ENCODE results near the gene ATP2B2. TPM values are rescaled to one million over a fixed set of nuclear protein-coding genes. Genes with fewer than 3 reads are reported as not detected.

Gene ATP2B2
- total RNA-seq, 1 experiment from 2014 or later = 0.03 TPM

- DNase-seq (ENCODE audit: low read depth) = no peak
Observed at GRCh38 chr3:10349801-10350200, 155.6 kb downstream of the ATP2B2 start.

- no peak for DNase-seq (ENCODE audit: low read depth)
Observed at GRCh38 chr3:10348404-10348721, 157.0 kb downstream of the ATP2B2 start.

- DNase-seq (ENCODE audit: low read depth) = no peak
Observed at GRCh38 chr3:10347648-10348403, 157.6 kb downstream of the ATP2B2 start.

GRCh38 chr3:10345911-10346310 is 159.5 kb downstream of the ATP2B2 start:
- DNase-seq (ENCODE audit: low read depth) = no peak

GRCh38 chr3:10344944-10345575 is 160.3 kb downstream of the ATP2B2 start:
- DNase-seq (ENCODE audit: low read depth) = no peak

- no peak for DNase-seq (ENCODE audit: low read depth)
Observed at GRCh38 chr3:10344147-10344943, 161.0 kb downstream of the ATP2B2 start.

GRCh38 chr3:10343526-10343925 is 161.9 kb downstream of the ATP2B2 start:
- DNase-seq (ENCODE audit: low read depth) = no peak

- DNase-seq (ENCODE audit: low read depth) = no peak
Observed at GRCh38 chr3:10342781-10343180, 162.6 kb downstream of the ATP2B2 start.

GRCh38 chr3:10341901-10342398 is 163.4 kb downstream of the ATP2B2 start:
- no peak for DNase-seq (ENCODE audit: low read depth)

GRCh38 chr3:10340476-10340875 is 164.9 kb downstream of the ATP2B2 start:
- no peak for DNase-seq (ENCODE audit: low read depth)

- DNase-seq (ENCODE audit: low read depth) = no peak
Observed at GRCh38 chr3:10340046-10340445, 165.3 kb downstream of the ATP2B2 start.

- no peak for DNase-seq (ENCODE audit: low read depth)
Observed at GRCh38 chr3:10339376-10339955, 165.9 kb downstream of the ATP2B2 start.

- no peak for DNase-seq (ENCODE audit: low read depth)
Observed at GRCh38 chr3:10338591-10339353, 166.6 kb downstream of the ATP2B2 start.

- DNase-seq (ENCODE audit: low read depth) = no peak
Observed at GRCh38 chr3:10338164-10338470, 167.3 kb downstream of the ATP2B2 start.

- DNase-seq (ENCODE audit: low read depth) = no peak
Observed at GRCh38 chr3:10337323-10338163, 167.8 kb downstream of the ATP2B2 start.

GRCh38 chr3:10336761-10337160 is 168.6 kb downstream of the ATP2B2 start:
- no peak for DNase-seq (ENCODE audit: low read depth)

GRCh38 chr3:10335871-10336622 is 169.3 kb downstream of the ATP2B2 start:
- no peak for DNase-seq (ENCODE audit: low read depth)

GRCh38 chr3:10335190-10335738 is 170.1 kb downstream of the ATP2B2 start:
- no peak for DNase-seq (ENCODE audit: low read depth)

- DNase-seq (ENCODE audit: low read depth) = peak; percentile 56
Observed at GRCh38 chr3:10334459-10334858, 170.9 kb downstream of the ATP2B2 start.
